Measurements from ENCODE around the gene TUSC2.

- TF ChIP-seq, protein P1, sequence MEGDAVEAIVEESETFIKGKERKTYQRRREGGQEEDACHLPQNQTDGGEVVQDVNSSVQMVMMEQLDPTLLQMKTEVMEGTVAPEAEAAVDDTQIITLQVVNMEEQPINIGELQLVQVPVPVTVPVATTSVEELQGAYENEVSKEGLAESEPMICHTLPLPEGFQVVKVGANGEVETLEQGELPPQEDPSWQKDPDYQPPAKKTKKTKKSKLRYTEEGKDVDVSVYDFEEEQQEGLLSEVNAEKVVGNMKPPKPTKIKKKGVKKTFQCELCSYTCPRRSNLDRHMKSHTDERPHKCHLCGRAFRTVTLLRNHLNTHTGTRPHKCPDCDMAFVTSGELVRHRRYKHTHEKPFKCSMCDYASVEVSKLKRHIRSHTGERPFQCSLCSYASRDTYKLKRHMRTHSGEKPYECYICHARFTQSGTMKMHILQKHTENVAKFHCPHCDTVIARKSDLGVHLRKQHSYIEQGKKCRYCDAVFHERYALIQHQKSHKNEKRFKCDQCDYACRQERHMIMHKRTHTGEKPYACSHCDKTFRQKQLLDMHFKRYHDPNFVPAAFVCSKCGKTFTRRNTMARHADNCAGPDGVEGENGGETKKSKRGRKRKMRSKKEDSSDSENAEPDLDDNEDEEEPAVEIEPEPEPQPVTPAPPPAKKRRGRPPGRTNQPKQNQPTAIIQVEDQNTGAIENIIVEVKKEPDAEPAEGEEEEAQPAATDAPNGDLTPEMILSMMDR (IDR thresholded peaks at IDR 0.05): no peak
- TF ChIP-seq YY1 (IDR thresholded peaks at IDR 0.05; ENCODE audit: low read depth) (no peak), SIN3A (IDR thresholded peaks at IDR 0.05; ENCODE audit: borderline replicate concordance, low read depth, low read length) (no peak), RFX5 (IDR thresholded peaks at IDR 0.05; ENCODE audit: low read length) (no peak), MXI1 (IDR thresholded peaks at IDR 0.05; ENCODE audit: low read depth, low read length) (no peak), TEAD4 (IDR thresholded peaks at IDR 0.05; ENCODE audit: borderline replicate concordance, insufficient read depth) (no peak), EP300 (IDR thresholded peaks at IDR 0.05; ENCODE audit: borderline replicate concordance in 1 of 2, low read depth in 1 of 2, low read length in 1 of 2) (no peak), GABPA (IDR thresholded peaks at IDR 0.05; ENCODE audit: low read depth) (no peak), NRF1 (IDR thresholded peaks at IDR 0.05; ENCODE audit: low read depth, low read length) (no peak)
- TF ChIP-seq, protein P2, sequence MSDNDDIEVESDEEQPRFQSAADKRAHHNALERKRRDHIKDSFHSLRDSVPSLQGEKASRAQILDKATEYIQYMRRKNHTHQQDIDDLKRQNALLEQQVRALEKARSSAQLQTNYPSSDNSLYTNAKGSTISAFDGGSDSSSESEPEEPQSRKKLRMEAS (IDR thresholded peaks at IDR 0.05; ENCODE audit: low read depth): no peak
- TF ChIP-seq, protein P3, sequence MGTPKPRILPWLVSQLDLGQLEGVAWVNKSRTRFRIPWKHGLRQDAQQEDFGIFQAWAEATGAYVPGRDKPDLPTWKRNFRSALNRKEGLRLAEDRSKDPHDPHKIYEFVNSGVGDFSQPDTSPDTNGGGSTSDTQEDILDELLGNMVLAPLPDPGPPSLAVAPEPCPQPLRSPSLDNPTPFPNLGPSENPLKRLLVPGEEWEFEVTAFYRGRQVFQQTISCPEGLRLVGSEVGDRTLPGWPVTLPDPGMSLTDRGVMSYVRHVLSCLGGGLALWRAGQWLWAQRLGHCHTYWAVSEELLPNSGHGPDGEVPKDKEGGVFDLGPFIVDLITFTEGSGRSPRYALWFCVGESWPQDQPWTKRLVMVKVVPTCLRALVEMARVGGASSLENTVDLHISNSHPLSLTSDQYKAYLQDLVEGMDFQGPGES (IDR thresholded peaks at IDR 0.05; ENCODE audit: low read depth, low read length): no peak
- TF ChIP-seq, protein P4, sequence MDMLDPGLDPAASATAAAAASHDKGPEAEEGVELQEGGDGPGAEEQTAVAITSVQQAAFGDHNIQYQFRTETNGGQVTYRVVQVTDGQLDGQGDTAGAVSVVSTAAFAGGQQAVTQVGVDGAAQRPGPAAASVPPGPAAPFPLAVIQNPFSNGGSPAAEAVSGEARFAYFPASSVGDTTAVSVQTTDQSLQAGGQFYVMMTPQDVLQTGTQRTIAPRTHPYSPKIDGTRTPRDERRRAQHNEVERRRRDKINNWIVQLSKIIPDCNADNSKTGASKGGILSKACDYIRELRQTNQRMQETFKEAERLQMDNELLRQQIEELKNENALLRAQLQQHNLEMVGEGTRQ (IDR thresholded peaks at IDR 0.05; ENCODE audit: borderline replicate concordance, low read depth, low read length): no peak
Observed at GRCh38 chr3:50341537-50341936, 13.5 kb upstream of the TUSC2 start.
